Femur (tissue), 1 donor: ENCODE results near the gene MTFR1L.

Experiments used
- DNase-seq: peaks from one replicate; pipeline ENCODE4 v3.0.0-alpha.2; 2017

Gene MTFR1L

GRCh38 chr1:25792115-25792514 lies 27.6 kb upstream of the MTFR1L start:
- no peak for DNase-seq

GRCh38 chr1:25793585-25794170 lies 26.1 kb upstream of the MTFR1L start:
- DNase-seq, result no peak

GRCh38 chr1:25794325-25794724 lies 25.4 kb upstream of the MTFR1L start:
- DNase-seq, result no peak

GRCh38 chr1:25795211-25795610 lies 24.5 kb upstream of the MTFR1L start:
- no peak for DNase-seq

GRCh38 chr1:25795946-25796810 lies 23.6 kb upstream of the MTFR1L start:
- DNase-seq, result no peak

GRCh38 chr1:25796811-25797458 lies 22.8 kb upstream of the MTFR1L start:
- DNase-seq, result peak; percentile 81

GRCh38 chr1:25797939-25798338 lies 21.8 kb upstream of the MTFR1L start:
- DNase-seq, result no peak

- DNase-seq, result no peak
Observed at GRCh38 chr1:25798666-25799351, 20.9 kb upstream of the MTFR1L start.

GRCh38 chr1:25799352-25799934 lies 20.3 kb upstream of the MTFR1L start:
- no peak for DNase-seq

GRCh38 chr1:25799935-25800702 lies 19.6 kb upstream of the MTFR1L start, which contains the start of gene SELENON:
Gene SELENON (plus strand): TSS chr1:25800193. CDS start chr1:25800231, 38 bp downstream.
- DNase-seq, result peak; percentile 87

GRCh38 chr1:25800703-25801377 lies 18.9 kb upstream of the MTFR1L start:
- no peak for DNase-seq

GRCh38 chr1:25802915-25803314 lies 16.8 kb upstream of the MTFR1L start:
- no peak for DNase-seq

GRCh38 chr1:25803368-25803767 lies 16.4 kb upstream of the MTFR1L start:
- DNase-seq, result no peak

- no peak for DNase-seq
Observed at GRCh38 chr1:25804244-25804963, 15.3 kb upstream of the MTFR1L start.

GRCh38 chr1:25804964-25805862 lies 14.5 kb upstream of the MTFR1L start:
- DNase-seq, result no peak

GRCh38 chr1:25805863-25806225 lies 13.9 kb upstream of the MTFR1L start:
- DNase-seq, result peak; percentile 73

- peak; percentile 78 for DNase-seq
Observed at GRCh38 chr1:25806418-25806817, 13.3 kb upstream of the MTFR1L start.

GRCh38 chr1:25807480-25808390 lies 12.0 kb upstream of the MTFR1L start:
- DNase-seq, result no peak
